Inflammatory macrophage treated with lipopolysaccharide for 1 hour (primary cell): Measurements from ENCODE around the gene LGR4.
"Not testable (repeated sequence)": the region's sequence is repeated elsewhere in the genome, so short reads cannot be mapped to it uniquely, and the experiment has no call there.

ENCODE experiments used
- DNase-seq, 2 donors: peaks; one replicate each; pipeline ENCODE4 v3.0.0-alpha.2; 2020 to 2022

The LGR4 gene, protein sequence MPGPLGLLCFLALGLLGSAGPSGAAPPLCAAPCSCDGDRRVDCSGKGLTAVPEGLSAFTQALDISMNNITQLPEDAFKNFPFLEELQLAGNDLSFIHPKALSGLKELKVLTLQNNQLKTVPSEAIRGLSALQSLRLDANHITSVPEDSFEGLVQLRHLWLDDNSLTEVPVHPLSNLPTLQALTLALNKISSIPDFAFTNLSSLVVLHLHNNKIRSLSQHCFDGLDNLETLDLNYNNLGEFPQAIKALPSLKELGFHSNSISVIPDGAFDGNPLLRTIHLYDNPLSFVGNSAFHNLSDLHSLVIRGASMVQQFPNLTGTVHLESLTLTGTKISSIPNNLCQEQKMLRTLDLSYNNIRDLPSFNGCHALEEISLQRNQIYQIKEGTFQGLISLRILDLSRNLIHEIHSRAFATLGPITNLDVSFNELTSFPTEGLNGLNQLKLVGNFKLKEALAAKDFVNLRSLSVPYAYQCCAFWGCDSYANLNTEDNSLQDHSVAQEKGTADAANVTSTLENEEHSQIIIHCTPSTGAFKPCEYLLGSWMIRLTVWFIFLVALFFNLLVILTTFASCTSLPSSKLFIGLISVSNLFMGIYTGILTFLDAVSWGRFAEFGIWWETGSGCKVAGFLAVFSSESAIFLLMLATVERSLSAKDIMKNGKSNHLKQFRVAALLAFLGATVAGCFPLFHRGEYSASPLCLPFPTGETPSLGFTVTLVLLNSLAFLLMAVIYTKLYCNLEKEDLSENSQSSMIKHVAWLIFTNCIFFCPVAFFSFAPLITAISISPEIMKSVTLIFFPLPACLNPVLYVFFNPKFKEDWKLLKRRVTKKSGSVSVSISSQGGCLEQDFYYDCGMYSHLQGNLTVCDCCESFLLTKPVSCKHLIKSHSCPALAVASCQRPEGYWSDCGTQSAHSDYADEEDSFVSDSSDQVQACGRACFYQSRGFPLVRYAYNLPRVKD

DNA sequence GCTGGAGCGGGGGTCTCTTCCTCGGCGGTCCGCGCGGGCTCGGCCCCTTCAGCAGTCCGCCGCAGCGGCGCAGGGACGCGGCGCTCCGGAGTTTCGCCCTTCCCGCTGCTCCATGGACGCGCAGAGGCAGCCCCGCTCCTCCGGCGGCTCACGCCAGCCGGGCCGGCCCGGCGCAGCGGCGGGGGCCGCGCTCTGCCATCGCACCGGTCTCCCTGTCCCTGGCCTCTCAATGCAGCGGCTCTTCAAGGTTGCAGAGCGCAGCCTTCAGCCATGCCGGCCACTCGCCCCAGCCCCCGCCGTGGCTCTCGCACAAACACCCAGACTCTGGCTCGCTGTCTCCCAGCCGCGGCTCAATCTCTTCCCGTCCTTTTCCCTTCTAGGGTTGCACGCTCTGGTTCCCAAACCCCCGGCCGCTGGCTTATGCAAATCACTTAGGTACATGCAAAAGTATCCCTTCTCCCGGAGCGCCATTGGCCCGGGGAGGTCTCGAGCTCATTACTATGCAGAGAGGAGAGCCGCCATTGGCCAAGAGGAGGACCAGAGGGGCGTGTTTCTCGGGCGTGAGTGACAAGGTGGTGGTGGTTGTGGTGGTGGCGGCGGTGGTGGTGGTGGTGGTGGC, at the start of gene LGR4:
TSS of gene LGR4 (minus strand) at position 393 of the 619 bp plus-strand sequence. CDS start 488 bp downstream, outside the sequence.
- DNase-seq, result peak; percentile 76 to 88

DNA sequence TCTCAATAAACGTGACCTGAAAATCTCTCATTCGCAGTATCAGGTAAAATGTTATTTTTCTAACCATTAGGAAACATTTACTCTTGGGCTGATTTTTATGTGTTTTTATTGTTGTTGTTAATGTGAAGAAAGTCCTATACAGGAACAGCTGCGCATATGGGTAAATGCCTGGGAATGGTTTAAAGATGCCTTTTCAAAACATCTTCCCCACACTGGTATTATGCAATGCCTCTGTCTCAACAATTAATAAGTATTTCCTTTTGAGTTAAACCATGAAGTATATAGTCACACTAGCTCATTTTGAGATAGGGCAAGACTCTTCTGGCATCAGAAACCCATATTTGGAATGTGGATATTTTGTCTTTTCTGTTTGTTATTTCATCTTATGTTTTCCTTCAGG, 47.6 kb upstream of the LGR4 start:
- DNase-seq, result no peak

DNA sequence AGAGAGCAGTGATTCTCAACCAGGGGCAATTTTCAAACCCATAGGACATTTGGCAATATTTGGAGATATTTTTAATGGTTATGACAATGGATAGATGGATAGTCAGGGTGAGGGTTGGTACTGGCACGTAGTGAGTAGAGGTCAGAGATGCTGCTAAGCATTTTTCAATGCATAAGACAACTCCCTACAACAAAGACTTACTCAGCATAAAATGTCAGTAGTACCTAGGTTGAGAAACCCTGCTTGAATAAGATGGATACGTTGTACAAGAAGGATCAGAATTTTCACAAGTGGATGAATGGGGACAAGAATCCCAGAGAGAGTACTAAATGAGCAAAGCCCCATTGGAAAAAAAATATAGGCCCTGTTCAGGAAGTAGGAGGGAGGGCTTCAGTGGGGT, 45.9 kb upstream of the LGR4 start:
- no peak for DNase-seq

DNA sequence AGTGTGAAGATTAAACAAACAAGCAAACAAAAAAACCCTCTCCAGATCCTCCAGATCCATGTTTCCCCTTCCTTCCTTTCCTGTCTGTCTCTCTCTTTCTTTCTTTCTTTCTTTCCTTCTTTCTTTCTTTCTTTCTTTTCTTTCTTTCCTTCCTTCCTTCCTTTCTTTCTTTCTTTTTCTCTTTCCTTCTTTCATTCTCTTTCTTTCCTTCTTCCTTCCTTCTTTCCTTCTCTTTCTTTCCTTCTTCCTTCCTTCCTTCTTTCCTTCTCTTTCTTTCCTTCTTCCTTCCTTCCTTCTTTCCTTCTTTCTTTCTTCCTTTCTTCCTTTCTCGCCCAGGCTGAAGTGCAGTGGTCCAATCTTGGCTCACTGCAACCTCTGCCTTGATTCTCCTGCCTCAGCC, 44.9 kb upstream of the LGR4 start:
- DNase-seq, result not testable (repeated sequence)

DNA sequence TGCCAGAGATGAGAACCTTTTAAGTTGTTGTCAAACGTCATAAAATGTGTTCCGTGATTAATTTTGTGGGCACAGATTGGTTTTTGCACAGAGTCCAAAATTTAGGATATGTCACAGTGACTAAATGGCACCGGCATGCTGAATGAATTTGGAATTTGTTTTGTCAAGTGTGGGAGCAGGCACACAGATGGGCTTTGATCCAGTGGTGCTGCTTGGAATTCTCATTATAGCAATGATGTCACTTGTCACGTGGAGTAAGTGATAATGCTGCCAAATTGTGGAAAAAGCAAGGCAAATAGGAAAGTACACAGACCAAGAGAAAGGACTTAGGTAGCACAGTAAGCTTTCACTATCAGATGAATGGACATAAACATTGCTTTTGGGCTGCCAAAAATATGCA, 42.0 kb upstream of the LGR4 start:
- DNase-seq, result no peak

DNA sequence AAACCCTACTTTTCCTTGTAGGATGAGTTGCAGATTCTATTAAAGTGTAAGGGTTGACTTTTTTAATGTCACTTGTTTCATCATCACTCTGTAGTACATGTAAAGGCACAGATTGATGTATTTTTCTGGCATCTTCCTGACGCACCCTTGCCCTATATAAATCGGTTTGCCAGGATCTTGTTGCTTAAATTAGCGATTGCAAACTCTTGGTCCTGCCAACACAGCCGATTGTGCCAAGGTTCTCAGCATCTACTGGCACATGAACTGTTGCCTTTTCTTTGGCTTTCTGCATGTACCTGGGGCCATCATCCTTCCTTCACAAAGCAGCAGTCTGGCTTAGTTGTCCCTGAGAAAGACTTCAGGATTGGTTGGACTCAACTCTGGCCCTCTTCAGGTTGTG, 41.5 kb upstream of the LGR4 start:
- DNase-seq, result no peak

DNA sequence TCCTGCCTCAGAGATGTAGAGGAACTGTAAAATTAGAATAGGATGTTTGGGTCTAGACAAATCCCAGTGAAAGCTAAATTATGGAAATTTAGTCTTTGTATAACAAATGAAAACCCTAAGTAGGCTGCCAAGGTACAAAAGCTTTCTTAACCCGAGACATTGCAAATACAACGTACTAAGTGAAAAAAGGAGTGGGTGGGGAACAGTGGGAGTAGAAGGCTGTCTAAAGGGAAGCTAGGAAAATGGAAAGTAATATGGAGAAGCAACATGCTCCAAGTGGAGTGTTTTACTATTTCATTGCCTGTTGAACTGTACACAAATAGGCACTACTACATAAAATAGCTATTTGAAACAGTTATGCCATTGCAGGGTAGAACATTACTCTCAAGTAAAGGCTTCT, 40.8 kb upstream of the LGR4 start:
- peak; percentile 27 to 55 for DNase-seq

DNA sequence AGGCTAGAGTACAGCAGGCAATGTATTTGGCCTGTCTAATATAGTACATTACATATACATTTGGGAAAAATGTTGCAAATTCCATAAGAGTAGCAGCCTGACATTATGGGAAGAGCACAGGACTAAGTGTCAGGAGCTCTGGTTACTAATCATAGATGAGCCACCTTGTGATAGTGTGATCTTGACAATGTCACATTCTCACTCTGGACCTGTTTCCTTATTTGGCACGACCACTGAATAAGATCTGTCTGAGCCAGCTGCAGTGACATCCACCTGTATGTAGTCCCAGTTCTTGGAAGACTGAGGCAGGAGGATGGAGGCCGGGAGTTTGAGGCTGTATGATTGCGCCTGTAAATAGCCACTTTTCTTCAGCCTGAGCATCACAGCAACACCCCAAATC, 39.6 kb upstream of the LGR4 start:
- no peak for DNase-seq

DNA sequence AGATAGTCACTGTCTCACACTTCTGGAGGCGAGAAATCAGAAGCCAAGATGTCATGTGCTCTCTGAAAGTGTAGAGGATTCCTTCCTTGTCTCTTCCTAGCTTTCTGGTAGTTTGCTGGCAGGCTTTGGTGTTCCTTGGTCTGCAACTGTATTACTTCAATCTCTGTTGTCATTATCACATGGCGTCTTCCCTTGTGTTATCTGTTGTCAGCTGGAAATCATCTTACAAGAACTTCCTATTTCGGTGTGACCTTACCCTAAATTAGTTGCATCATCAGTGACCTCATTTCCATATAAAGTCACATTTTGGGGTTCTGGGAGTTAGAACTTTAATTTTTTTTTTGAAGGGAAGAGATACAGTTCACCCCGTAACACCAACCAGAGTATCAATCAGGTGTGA, 37.3 kb upstream of the LGR4 start:
- peak; percentile 78 to 96 for DNase-seq

DNA sequence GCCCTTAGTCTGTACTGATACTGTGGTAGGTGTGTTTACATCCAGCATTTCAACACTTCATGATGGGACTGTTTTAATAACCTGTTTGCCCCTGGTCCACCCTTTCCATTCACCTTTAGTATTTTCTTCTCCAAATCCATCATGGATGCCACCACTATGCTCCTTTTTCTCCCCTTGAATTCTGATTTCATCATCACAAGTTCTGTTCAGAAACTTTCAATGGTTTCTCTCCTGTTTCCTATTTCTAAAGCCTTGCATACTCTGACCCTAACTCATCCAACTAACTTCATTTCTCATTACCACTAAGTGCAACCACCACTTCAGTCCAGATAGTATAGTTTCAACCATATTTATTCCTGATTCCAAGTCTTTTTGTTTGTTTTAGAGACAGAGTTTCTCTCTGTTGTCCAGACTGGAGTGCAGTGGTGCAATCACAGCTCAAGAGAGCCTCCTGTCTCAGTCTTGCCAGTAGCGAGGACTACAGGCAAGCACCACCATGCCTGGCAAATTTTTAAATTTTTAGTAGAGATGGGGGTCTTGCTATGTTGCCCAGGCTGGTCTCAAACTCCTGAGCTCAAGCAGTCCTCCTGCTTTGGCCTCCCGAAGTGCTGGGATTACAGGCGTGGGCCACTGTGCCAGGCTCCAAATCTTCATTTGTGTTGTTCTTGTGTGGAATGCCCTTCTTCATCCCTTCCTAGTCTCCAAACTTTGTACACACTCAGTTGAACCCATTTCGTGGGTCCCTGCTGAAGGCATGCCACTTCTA, 35.1 kb upstream of the LGR4 start:
- DNase-seq, result peak; percentile 11 to 26

DNA sequence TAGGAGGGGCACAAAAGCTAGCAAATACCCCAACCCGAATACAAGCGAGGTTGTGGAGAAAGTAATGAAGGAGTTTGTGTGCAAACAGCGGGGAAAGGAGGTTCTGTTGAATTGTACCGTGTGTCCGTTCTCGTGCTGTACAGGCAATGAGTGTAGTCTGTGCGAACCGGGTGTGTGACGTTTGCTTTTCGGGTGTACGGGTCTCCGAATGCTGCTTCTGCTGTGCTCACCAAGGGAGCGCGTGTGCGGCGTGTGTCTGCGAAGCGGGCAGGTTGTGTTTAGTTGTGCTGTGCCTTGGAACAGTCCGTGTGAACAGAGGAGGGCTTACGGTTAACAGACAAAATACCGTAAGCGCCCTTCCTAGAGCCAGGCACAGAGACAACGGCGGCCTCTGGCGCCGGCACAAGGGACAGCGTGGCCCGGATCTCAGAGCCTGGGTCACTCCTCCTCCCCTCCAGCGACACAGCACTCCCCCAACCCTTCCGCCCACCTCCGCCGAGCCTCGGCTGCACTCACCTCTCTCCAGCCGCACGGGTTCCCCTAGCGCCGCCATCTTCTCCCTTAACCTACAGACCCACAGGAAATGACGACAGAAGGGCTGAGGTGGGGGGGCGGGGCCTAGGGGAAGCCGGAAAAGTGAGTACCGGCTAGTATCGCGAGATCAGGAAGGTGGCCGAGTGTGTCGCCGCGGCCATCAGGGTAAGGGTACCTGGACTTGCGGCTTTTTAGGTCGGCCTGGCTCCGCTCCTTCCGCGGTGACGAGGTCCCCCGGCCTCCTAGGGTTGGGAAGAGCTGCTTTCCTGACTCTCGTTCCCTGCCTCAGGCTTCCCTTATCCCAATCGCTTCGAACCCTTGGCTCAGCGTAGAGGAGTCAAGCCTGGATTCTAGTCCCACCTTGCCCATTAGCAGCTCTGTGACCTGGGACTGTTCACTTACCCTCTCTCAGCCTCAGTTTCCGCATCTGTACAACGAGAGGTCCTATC, 33.9 kb upstream of the LGR4 start, which contains the start of gene LIN7C:
TSS of gene LIN7C (minus strand) at position 570 of the 983 bp plus-strand sequence. CDS start at position 553, 17 bp downstream.
- DNase-seq, result peak; percentile 96 to 97

DNA sequence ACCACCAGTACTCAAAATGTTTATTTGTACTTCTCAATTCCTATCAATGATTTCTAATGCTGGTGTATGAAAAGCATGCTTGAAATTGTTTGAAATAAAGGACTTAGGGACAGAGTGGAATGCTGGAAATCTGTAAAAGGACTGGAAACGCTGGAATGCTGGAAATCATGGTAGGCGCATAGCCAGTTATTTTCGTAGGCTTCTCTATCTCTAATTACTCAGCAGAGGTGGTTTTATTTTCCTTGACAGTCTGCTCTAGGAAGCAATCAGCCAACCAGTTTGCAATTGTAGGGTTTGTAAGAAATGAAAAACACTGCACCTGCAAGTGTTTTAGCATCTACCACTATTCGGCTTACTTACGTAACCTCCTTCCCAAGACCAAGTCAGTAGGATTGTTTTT, 33.2 kb upstream of the LGR4 start:
- DNase-seq, result no peak

DNA sequence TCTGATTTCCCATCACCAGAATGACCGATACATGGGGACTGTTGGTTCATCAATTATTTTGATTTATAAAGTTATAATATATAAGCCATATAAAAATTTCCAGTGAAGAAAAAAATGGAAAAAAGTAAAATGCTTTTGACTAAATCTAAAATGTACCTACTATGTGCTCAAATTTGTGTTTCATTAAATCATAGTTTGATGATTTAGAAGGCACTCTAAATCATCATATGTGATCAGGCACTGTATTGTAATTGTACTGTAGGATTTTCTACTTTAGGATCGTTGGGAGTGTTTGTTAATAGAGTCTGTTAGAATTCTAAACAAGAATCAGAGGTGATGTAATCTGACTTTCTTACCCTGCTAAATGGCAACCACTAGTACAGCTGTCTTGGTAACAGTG, 31.6 kb upstream of the LGR4 start:
- no peak for DNase-seq

DNA sequence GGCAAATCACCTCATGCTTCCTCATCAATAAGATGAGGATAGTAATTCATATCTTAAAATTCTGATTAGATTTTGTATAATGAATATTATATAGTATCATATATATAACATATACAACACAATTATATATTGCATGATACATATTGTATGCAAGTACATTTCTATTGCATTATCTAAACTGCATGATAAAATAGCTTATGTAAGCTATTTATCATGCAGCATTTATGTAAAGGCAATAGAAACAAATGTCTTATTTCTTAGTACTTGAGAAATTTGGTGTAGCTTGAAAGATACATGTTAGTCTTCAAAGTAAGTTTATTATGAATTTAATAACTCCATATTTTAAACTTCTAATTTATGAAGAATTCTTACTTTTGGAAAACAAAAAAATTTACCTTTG, 28.5 kb upstream of the LGR4 start:
- no peak for DNase-seq

DNA sequence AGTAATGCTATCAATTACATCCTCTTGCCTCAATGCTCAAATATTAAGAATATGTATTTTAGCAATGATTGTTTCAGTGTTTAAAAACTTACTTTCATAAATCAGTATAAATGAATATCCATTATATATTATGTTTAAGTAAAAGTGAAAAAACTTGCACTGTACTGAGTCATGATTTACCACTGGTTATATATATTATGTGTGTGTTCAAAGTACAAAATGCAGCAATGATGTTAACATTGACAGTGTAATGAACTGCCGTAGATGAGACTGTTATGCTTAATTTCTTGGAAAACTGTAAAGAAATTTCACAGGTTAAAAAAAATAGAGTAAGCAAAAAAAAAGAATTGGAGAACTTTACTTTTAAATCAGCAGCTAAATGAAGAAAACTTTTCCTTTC, 25.3 kb upstream of the LGR4 start:
- DNase-seq, result no peak

DNA sequence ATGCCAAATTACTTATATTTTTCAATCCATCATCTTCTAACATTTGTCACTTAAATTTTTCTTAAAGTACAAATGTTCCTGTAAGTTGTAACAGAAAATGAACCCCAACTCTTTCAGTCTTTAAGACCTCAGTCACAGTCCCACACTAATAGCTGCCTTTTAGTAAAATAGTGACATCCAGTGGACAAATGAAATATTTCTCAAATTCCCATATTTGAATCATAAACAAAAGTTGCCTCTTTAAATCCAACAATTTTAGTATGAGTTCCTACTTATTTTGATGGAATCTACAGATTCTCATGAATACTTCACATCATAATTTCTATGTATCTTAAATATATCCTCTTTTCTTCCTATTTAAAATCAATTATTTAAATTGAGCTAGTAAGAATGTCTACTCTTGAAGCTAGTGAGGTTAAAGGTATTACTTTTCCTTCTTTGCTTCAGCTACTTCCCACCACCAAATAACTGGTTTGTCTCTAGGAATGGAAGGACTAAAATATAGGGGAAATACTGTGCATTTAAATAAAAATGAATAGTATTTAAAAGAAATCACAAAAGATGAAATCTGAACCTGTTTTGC, 24.8 kb upstream of the LGR4 start:
- DNase-seq, result peak in 1 of 2 donors; percentile 71

DNA sequence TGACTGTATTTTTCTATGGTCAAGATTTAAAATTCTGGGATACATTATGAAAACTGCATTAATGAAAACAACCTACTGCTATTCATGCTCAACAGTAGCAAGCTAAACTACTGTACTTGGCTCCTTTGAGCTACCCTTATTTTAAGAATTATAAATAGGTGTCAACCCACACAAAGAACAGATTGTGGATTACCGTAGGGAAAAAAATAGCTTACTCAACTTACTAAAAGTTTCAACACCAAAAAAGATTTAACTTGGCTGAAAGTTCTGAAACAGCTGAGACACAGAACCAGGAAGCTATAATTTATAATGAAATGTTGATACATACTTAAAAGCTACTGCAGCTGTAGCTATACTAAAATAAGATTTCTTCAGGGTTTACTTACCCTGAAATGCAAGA, 23.9 kb upstream of the LGR4 start:
- DNase-seq, result no peak

DNA sequence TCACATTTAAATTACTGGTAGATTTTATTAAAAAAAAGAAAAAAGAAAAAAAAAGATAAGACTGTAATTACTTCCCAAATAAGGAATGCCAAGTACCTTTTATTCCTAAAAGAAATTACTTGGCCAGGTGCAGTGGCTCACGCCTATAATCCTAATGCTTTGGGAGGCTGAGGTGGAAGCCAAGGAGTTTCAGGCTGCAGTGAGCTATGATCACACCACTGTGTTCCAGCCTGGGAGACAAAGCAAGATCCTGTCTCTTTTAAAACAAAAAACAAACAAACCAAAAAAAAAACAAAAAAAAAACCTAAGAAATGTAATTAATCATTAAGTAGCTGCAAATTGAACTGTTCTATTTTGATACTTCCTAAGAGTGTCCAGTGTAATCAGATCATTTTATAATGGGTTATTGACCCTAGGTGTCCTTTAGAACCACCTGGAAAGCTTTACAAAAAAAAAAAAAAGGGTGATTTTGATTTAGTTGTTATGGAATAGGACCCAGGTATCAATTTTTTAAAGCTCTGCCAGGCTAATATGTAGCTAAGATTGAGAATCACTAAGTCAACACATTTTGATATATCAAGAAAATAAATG, 23.2 kb upstream of the LGR4 start:
- DNase-seq, result no peak

DNA sequence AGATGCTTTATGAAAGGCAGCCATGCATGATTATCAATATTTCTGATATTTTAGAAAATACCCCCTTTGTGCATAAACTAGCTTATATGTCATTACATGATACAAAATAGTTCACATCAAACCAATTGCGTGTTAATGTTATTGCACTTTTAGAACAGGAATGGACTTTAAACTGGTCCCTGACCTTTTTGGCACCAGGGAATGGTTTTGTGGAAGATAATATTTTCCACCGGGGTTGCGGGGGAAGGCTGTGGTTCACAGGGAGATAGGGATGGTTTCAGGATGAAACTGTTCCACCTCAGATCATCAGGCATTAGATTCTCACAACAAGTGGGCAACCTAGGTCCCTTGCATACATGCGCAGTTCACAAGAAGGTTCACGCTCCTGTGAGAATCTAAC, 16.5 kb upstream of the LGR4 start:
- no peak for DNase-seq

DNA sequence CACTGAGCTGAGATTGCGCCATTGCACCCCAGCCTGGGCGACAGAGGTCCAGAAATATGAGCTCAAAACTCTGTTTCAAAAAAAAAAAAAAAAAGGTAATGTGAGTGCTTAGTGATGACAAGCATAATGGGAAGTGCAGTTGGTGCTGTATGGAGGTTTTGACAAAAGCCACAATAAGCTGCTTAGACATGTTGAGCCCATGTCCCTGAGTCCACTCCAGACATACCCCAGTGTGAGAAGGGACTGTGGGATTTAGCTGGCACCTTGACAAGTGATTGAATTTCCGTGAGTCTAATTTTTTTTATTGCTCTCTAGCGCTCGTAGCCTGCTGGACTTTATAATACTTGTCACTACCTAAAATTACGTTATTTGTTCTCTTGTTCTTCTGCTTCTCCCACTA, 15.1 kb upstream of the LGR4 start:
- DNase-seq, result no peak
